DND-41 (cell line): Measurements from ENCODE around the gene GPD1L.

Experiments
- EZH2 ChIP-seq: IDR thresholded peaks from 3 replicates; pipeline ENCODE4 v1.6.1; 2012; ENCODE audit warnings: borderline replicate concordance, low read depth, mild to moderate bottlenecking, moderate library complexity, low read length, inconsistent platforms; ENCODE audit not compliant: severe bottlenecking
- TF ChIP-seq, protein P1 (sequence below): IDR thresholded peaks from 2 replicates; pipeline ENCODE4 v1.5.1; 2012; ENCODE audit warnings: borderline replicate concordance, low read length, moderate library complexity, mild to moderate bottlenecking; ENCODE audit not compliant: poor library complexity, severe bottlenecking; ENCODE audit errors: extremely low read depth

DNA sequence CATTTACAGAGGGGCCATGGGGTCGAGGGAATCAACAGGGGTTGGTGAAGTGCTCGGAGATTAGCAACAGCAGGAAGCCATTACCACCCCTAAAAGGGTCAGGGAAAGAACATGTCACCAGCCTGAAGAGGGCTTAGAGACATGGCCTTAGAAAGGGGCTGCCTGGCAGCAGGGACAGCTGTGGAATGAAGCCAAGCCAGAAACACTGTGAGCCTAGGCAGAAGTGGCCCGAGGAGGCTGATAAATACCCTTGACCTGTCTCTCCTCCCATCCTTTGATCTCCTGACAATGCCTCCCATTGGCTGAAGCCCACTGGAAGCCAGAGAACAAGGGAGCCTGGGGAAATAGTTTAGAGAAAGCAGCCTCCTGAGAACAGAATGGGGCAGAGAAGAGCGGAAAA is 31.4 kb downstream of the GPD1L start:
- TF ChIP-seq, protein P1, sequence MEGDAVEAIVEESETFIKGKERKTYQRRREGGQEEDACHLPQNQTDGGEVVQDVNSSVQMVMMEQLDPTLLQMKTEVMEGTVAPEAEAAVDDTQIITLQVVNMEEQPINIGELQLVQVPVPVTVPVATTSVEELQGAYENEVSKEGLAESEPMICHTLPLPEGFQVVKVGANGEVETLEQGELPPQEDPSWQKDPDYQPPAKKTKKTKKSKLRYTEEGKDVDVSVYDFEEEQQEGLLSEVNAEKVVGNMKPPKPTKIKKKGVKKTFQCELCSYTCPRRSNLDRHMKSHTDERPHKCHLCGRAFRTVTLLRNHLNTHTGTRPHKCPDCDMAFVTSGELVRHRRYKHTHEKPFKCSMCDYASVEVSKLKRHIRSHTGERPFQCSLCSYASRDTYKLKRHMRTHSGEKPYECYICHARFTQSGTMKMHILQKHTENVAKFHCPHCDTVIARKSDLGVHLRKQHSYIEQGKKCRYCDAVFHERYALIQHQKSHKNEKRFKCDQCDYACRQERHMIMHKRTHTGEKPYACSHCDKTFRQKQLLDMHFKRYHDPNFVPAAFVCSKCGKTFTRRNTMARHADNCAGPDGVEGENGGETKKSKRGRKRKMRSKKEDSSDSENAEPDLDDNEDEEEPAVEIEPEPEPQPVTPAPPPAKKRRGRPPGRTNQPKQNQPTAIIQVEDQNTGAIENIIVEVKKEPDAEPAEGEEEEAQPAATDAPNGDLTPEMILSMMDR, result no peak
- no peak for TF ChIP-seq EZH2
